Activated T-helper 9 cell treated with anti-CD3 and anti-CD28 coated beads, Interleukin-2, amount 50 U/mL, for 16 hours (primary cell): ENCODE results near the gene GSC2.
"Not testable (repeated sequence)": the region's sequence is repeated elsewhere in the genome, so short reads cannot be mapped to it uniquely, and the experiment has no call there.

Source experiments
- DNase-seq: peaks from one replicate; pipeline ENCODE4 v3.0.0-alpha.2; 2020; ENCODE audit warnings: low read depth

Gene GSC2

DNA sequence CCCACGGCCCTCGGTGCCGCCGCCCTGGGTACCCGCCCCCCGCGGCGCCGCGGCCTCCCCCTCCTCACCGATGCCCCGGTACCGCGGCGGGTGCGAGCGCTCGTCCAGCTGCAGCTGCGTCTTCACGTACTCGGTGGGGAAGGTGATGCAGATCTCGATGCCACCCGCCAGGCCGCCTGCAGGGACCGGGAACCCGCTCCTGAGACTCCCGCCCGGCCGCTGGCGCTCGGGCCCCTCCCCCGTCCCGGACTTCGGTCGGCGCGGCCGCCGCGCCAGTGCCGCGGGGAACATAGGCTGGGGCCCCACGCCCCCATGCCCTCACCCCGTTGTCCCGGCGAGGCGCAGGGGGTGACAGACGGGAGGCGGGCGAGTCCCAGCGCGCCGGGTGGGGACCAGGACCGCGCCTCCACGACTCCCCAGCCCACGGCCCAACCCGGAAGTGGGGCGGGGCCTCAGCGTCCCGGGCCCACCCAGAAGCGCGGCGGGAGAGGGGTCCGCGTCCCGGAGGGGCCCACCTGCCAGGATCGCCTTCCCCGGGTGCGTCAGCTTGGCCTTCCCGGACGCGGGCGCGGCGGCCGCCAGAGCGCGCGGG lies 28.1 kb upstream of the GSC2 start:
- peak; percentile 47 for DNase-seq

DNA sequence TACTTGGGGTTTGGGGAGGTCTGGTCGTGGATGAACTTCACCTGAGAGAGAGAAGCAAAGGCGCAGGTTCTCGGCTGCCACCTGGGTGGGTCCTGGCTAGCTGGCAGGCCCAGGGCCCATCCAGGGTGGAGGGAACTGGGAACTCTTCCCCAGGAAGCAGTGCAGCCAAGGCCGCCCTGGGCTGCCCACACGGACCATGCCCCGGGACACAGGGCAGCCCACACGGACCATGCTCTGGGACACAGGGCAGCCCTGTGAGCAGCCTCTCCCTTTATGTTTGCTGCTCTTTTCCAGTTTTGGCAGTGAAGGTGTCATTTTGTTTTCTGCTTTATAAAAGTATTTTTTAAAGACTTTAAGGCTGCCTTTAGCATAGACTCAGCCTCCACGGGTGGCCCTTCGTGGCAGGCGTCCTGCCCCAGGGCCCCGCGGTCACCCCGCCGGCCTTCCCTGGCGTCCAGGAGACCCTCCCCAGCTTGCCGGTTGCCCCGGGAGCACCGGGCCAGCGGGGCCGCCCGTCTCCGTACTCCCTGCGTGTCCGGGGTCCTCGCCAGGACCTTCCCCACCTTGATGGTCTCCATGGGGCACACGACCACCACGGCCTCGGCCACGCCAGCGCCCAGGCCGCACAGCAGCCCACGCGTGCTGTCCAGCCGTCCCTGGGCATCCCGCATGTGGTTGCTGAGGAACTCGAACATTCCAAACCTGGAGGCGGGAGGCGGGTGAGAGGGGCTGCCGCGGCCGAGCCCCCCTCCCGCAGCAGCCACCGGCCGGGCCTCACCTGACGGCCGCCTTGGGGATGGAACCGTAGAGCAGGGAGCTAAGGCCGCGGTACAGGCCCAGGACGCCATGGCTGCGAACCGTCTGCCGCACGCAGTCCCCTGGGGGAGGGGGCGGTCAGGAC lies 27.3 kb upstream of the GSC2 start:
- DNase-seq = no peak

DNA sequence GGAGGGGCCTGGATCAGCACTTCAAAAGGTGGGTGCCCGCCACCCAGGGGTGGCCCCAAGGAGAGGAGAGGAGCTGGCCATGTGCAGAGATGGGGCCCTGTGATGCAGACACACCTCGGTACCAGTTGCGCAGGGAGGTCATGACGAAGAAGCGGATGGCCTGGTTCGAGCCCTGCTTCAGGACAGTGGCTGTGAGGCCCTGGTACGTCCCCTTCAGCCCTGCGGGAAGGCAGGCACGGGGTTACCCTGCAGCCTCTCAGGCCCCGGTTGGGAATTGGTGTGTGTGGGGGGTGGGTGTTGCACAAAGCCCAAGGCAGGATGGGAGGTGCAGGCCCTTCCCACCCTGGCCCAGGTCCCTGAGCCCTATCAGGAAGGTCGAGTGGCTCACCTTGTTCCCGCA lies 26.6 kb upstream of the GSC2 start:
- DNase-seq = no peak

DNA sequence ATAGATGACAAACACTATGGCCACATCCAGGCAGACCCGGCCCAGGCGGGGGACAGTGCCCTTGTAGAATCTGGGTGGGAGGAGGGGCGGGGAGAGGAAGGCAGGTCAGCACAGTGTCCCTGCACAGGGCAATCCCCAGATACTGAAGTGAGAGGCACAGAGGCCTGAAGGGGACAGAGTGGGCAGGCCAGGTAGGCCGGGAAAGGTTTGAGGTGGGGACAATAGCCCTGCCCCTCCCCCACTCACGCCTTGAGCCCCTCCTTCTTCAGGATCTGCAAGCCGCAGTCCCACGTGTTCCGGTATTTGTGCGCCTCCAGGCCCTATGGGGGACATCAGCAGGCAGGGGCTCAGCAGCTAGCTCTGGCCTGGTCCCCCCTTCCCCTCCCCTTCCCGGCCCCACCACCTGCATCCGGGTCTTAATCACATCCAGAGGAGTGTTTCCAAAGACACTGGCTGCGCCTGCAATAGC lies 26.1 kb upstream of the GSC2 start:
- DNase-seq = no peak

DNA sequence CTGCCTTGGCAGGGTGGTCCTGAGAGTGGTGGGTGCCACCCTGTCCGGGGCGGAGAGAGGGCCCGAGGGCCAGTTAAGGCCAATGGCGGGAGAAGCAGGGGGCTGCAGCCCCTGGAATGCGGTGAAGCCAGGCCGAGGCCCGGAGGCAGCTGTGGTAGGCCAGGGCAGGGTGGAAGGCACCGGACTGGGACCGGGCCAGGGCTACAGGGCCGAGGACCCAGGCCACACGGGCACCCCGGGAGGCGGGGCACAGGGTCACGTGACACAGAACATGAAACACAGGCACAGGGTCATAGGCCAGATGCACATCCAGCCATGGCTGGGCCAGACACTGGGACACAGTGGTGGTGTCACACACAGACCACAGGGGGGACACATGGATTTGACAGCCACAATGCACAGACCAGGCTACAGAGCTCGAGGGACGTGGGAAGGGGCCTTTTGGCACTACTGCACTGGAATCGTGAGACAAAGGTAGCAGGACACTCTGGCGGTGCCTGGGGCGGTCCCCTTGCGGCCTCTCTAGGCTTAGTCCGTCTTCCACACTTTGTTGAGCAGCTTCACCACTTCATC lies 25.6 kb upstream of the GSC2 start:
- DNase-seq = no peak

DNA sequence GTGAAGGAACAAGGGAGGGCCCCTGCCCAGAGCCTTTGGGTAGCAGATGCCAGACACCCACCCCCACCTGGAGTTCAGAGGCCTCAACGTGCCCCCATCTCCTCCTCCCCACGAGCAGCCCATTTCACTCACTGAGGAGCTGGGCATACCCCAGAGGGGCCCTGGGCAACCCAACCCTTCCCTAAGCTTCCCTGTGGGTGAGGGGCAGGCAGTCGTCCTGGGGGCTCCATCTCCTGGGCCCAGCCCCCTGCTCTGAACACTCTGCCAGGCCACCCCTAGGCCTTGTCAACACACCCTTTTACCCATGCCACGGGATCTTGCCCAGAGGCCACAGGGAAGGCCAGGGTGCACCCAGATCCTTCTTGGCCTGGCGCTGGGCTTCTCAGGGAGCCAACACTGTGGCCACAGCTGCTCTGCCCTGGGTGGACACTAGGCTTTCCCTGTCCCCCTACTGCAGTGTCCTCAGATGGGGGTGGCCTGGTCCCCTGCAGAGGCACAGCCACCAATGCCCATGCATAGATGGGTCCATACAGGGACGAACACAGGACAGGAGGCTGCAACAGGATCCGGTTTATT lies 25.0 kb upstream of the GSC2 start:
- no peak for DNase-seq

DNA sequence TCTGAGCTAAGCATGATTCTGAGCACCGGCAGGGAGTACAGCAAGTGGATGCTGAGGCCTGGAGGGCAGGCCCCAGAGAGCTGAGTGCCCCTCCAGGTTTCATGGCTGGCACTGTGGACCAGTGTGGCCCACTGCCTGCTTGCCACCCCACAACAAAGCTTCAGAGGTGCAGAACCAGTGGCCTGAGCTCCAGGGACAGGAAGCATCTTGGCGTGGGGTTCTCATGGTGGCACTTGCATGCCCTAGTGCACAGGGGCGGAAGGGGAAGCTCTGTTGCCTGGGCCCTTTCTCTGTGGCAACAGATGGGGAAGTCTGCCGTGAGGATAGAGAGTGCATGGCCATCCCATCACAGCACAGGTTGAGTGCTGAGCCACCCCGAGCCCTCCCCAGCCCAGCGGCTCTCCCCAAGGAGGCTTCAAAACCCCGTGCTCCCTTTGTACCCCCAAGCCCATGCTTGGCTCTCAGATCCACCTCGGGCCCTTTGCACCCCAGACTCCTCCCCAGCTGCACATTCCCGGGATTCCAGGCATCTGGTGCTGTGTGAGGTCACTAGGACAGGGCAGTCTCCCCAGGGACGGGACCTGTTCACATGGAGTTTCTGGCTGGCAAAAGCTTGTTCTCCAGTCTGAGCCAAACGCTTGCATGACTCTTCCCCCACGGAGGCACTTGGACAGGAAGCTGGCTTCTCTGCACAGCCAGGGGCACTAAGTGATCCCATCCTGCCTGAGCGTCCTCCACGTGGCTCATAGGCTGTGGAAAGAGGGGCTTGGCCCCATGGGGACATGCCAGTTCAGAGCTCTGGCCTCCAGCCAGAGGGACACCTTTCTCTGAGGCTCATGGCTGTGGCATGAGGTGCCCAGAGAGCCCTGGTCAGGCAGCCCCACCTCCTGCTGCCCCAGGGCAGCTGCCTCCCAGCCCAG lies 24.3 kb upstream of the GSC2 start:
- no peak for DNase-seq

DNA sequence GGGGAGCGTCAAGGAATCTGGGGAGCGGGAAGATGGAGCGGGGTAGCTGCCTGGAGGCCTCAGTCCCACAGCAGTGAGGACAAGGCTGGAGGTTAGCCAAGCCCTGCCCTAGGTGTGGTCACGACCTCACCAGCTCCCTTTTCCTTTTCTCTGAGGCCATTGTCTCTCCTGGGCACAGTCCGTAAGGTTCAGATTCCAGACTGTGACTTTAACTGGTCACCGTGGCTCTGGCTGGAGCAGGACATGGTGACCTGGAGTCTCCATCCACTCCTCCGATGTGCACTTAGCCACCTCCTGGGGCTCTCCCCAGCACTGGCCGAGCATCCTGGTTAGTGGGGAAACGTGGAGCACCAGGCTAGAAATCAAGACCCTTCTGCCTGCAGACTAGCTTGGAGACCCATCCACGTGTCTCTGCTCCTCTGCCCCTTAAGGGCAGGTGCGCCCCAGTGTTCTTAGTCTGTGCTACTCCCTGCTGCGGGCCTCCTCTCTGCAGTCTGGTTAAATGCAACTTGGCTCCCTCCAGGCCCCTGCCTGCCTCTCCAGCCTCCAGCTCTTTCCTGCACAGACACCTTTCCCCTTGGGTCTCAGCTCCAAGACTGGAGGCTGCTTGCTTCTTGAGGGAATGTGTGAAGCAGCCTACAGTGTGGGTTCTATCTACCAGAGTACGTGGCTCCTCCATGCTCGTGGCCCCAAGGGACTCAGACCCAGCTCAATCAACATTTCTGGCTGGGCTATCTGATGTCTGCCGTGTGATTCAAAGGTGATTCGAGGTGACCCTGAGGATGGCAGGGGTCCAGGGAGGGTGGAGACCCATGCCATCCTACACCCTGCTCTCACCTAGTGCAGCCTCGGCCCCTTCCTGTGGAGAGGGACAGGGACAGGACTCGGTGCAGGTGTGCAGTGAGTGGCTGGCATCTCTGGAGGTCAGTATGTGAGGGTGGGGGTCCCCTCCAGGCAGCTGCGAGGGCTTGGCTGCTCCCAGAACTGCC lies 23.2 kb upstream of the GSC2 start:
- DNase-seq = no peak

DNA sequence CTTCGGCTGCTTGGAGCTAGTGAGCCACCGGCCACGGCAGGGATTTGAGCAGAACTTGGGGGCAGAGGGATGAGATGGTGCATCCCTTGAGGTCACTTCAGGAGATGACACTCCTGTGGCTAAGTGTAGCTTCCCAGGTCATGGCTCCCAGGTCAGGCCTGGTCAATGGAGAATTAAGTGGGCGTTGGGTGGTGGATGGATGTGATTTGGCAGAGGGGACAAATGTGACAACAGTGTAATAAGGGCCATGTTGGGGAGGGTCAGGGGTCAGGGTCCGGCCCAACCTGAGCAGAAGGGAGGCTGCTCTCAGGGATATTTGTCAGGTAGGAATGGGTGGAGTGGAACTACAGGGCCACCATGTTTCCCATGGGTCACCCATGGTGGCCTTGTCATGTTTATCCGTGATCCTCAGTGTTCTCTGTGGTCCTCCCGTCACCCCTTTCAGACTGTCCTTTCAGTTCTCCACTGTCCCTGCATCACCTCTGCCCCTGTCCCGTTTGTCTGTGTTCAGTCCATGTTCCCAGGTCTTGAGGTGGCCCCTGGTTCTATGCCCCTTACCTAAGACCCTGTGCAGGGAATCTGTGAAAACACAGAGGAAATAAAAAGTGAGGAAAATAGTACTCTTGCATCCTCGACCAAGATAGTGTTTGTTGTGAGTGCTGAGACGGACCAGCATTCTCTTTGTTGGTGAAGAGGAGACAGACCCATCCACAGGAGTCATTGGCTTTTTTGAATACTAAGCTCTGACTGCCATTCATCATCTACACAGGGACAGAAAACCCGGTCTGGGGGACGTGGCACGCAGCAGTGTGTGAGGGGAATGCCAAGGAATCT lies 22.3 kb upstream of the GSC2 start:
- DNase-seq = no peak

DNA sequence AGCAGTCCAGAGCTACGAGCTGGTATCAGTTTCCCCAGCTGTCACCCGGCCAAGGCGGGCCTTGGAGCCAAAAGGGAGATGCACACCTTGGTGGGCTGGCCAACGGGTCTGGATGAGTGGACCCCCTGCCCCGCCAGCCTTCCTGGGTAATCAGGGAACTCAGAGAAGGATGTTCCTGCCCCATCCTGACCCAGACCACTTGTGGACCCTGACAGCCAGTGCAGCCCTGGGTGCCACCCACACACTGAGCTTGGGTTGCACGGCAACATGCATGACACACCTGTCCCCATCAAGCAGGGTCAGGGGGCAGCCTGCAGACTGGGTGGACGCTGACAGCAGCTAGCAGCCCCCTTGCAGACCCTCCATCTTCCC lies 19.8 kb upstream of the GSC2 start:
- DNase-seq = no peak

DNA sequence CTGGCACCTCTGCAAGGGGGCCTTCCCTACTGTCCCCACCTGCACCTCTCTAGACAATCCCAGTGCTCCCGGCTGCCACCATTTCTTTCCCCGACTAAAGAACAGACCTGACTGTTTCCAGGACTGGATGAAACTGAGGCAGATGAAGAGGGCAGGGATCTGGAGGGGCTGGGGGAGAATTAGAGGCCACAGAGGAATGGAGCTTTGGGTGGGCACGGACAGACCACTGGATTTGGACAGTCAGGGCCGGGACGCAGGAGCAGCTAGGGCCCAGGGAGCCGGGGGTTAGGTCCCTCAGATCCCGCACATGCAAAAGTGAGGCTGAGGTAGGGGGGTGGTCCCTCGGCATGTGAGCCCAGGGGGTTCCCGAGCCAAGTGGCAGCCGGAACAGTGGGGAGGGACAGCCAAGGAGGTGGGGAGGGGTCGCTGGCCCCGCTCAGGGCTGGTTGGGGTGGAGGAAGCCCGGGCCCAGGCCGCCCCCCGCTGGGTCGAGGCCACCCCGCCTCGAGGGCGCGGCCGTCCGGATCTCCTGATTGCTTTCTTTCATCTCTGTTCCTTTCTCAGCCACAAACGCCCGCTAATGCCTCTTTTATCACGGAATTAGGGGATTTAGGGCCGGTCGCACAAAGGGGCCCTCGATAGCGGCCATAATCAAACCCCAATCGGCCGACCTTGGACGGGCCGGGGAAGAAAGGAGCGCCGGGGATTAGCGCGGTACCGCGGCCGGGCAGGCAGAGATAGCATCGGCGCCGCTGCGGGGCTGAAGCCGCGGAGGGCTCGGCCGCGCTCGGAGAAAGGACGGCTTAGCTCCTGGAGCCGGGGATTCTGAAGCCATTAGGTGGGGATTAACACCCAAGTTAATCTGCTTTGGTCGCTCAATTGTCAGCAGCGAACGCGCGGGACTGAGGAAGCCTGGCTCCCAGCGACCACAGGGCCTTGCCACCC lies 19.2 kb upstream of the GSC2 start:
- DNase-seq = no peak

DNA sequence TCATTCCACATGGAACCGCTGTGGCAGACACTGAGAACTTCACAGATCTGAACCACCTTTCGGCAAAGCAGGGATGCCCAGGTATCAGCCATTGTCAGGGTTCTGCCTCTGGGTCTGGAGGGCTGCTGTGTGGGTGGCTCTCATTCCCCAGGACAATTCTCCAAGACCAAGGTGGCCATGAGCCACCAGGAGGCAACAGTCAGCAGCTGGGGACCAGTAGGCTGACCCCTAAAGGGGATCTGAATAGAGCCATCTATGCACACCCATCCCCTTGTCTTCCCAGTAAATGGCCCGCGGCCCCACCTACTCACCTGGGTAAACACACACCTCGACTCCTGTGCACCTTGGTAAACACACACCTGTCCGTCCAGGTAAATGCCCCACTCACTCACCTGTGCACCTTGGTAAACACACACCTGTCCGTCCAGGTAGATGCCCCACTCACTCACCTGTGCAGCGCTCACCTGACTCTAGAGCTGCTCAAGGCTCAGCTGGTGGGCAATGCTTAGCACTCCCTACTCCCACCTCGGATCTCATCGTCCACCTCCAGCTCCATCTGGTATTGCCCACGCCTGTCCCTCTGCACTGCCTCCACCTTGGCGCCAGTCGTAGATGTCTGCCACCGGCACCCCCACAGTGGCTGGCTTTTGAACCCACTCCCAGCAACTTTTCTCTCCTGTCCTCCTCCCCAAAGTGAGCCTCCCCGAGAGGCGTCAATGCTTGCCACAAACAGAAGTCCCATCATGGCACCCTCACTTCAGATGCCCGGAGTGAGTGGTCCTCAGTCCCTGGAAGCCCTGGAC lies 18.2 kb upstream of the GSC2 start:
- DNase-seq = no peak

DNA sequence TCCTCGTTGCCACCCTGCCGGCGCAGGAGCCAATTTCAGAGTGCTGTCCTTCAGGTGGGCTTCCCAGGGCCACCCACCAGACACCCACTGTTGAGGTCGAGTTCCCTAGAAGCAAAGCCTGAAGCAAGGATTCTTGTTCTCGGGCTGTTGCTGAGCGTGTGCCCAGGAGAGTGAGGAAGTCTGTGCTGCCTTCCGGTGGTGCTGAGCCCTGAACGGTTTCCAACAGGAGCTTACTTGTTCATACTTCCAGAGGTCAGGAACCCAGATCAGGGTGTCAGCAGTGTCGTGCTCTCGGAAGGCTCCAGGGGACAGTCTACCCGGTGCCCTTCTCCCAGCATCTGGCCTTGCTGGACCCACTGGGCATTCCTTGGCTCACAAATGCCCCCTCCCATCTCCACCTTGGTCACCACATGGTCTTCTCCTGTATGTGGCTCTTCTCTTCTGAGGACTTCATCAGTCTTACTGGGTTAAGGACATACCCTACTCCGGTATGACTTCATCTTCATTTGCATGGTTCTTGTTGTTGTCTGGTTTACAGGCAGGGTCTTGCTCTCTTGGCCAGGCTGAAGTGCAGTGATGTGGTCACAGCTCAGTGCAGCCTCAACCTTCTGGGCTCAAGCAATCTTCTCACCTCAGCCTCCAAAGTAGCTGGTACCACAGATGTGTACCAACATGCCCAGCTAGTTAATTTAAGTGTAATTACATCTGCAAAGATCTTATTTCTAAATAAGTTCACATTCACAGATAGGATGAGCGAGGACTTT lies 17.2 kb upstream of the GSC2 start:
- no peak for DNase-seq

DNA sequence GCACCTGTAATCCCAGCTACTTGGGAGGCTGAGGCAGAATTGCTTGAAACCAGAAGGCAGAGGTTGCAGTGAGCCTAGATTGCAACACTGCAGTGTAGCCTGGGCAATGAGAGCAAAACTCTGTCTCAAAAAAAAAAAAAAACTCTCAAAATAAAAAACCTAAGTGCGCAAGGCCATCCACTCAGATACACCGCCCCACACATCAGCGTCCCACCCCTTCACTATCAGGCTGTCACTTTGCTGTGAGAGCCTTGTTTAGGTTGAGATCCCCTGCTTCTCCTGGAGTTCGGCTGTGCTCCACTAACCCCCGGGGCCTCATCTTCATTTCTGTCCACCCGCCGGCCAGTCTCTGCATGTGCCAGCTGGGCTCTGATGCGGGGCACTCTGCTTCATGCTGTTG lies 16.3 kb upstream of the GSC2 start:
- DNase-seq = no peak

DNA sequence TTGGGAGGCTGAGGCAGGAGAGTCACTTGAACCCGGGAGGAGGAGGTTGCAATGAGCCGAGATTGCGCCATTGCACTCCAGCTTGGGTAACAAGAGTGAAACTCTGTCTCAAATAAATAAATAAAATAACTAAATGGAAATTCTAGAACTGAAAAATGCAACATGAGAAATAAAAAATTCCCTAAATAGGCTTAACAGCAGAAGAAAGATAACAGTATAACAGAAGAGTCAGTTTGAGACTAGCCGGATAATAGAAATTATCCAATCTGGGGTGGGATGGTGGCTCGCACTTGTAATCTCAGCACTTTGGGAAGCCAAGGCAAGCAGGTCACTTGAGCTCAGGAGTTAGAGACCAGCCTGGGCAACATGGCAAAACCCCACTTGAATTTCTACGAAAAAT lies 14.3 kb upstream of the GSC2 start:
- no peak for DNase-seq

DNA sequence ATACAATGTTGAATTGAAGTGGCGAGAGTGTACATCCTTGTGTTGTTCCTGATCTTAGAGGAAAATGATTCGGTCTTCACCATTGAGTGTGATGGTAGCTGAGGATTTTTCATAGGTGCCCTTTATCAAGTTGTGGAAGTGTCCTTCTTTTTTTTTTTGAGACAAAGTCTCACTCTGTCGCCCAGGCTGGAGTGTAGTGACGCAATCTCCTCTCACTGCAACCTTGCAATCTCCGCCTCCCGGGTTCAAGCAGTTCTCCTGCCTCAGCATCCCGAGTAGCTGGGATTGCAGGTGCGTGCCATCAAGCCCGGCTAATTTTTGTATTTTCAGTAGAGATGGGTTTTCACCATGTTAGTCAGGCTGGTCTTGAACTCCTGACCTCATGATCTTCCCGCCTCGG lies 8.6 kb upstream of the GSC2 start:
- not testable (repeated sequence) for DNase-seq

DNA sequence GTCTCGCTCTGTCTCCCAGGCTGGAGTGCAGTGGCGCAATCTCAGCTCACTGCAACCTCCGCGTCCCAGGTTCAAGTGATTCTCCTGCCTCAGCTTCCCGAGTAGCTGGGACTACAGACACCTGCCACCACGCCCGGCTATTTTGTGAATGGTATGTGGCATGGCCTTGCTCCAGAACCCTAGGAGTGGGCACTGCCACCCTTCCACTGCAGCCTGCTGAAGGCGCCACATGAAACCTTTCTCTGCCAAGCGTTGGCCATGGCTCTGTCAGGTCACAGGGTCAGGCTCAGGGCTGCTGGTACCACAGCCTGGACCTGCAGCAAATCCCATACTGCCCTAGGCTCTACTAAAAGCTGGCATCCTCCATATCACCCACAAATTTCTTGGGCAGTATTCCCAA lies 6.0 kb upstream of the GSC2 start:
- not testable (repeated sequence) for DNase-seq
